HL-60 (cell line): Measurements from ENCODE around the gene IGFALS.
A peak's percentile ranks its signal among the peaks of the same experiment; 100 is the strongest.

ENCODE experiments used
- DNase-seq, 2 experiments: peaks; one replicate each; pipeline ENCODE4 v3.0.0-alpha.2; 2010 to 2020; ENCODE audit warnings: low read depth in 1 of 2, low spot score in 1 of 2
- H3K27ac ChIP-seq: fragments of 250-450 bp; sonication (Bioruptor Pico); replicated peaks from 2 replicates; pipeline ENCODE4 v1.5.1; 2020; ENCODE audit warnings: mild to moderate bottlenecking, moderate library complexity
- H3K27me3 ChIP-seq: fragments of 250-450 bp; sonication (Bioruptor Pico); 2 replicates; pipeline ENCODE4 v1.5.1; 2021; ENCODE audit warnings: mild to moderate bottlenecking, moderate library complexity; ENCODE audit not compliant: insufficient read depth, poor library complexity, severe bottlenecking
- H3K4me3 ChIP-seq: replicated peaks from 2 replicates; pipeline ENCODE4 v1.5.1; 2011; ENCODE audit warnings: mild to moderate bottlenecking, control low read depth, low read length; ENCODE audit not compliant: insufficient read depth
- GABPA ChIP-seq: IDR thresholded peaks from 2 replicates; pipeline ENCODE4 v1.6.1; 2012; ENCODE audit warnings: low read depth
- POLR2AphosphoS5 ChIP-seq: IDR thresholded peaks from 2 replicates; pipeline ENCODE4 v1.6.1; 2012; ENCODE audit warnings: low read depth
- SPI1 ChIP-seq: IDR thresholded peaks from 2 replicates; pipeline ENCODE4 v1.6.1; 2012; ENCODE audit warnings: low read depth, mild to moderate bottlenecking, borderline replicate concordance
- TF ChIP-seq, protein P1 (sequence below): IDR thresholded peaks from one replicate; pipeline ENCODE4 v1.5.1; 2011; ENCODE audit warnings: low read length, control low read depth, inconsistent platforms; ENCODE audit not compliant: insufficient read depth
- TF ChIP-seq, protein P2 (sequence below): IDR thresholded peaks from 2 replicates; pipeline ENCODE4 v1.6.1; 2012; ENCODE audit warnings: low read depth; ENCODE audit not compliant: insufficient replicate concordance

IGFALS gene

DNA sequence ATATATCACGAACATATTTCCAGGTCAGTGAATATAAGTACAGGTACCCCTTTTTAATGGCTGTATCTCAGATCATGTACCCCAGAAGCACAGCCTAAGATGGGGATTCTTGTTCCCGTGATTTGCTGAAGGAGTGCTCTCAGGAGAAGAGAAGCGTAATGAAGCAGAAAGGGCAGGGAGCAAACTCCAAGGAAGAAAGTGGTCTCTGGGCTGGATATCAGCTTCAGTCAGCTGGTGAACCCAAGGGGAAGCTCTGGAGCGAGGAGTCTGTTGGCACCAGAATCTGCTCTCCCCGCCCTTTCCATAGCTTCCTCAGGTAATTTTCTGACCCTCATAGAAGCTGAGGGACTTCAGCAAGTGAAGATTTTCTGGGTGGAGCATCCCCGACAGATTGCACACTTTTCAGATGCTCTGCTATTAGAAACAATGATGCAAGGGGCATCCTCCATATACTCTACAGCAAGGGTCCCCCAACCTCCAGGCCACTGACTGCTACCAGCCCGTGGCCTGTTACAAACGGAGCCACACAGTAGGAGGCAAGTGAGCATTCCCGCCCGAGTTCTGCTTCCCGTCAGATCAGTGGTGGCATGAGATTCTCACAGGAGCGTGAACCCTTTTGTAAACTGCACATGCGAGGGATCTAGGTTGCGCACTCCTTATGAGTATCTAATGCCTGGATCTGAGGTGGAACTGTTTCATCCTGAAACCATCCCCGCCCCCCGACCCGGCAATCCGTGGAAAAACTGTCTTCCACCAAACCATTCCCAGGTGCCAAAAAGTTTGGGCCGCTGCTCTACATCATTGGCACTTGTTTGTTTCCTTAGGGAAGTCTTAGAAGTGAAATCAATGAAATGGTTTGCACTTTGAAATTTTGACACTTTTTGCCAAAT, 37.9 kb upstream of the IGFALS start:
- TF ChIP-seq, protein P1, sequence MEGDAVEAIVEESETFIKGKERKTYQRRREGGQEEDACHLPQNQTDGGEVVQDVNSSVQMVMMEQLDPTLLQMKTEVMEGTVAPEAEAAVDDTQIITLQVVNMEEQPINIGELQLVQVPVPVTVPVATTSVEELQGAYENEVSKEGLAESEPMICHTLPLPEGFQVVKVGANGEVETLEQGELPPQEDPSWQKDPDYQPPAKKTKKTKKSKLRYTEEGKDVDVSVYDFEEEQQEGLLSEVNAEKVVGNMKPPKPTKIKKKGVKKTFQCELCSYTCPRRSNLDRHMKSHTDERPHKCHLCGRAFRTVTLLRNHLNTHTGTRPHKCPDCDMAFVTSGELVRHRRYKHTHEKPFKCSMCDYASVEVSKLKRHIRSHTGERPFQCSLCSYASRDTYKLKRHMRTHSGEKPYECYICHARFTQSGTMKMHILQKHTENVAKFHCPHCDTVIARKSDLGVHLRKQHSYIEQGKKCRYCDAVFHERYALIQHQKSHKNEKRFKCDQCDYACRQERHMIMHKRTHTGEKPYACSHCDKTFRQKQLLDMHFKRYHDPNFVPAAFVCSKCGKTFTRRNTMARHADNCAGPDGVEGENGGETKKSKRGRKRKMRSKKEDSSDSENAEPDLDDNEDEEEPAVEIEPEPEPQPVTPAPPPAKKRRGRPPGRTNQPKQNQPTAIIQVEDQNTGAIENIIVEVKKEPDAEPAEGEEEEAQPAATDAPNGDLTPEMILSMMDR, result no peak
- no peak for TF ChIP-seq GABPA
- no peak for TF ChIP-seq SPI1
- TF ChIP-seq, protein P2, sequence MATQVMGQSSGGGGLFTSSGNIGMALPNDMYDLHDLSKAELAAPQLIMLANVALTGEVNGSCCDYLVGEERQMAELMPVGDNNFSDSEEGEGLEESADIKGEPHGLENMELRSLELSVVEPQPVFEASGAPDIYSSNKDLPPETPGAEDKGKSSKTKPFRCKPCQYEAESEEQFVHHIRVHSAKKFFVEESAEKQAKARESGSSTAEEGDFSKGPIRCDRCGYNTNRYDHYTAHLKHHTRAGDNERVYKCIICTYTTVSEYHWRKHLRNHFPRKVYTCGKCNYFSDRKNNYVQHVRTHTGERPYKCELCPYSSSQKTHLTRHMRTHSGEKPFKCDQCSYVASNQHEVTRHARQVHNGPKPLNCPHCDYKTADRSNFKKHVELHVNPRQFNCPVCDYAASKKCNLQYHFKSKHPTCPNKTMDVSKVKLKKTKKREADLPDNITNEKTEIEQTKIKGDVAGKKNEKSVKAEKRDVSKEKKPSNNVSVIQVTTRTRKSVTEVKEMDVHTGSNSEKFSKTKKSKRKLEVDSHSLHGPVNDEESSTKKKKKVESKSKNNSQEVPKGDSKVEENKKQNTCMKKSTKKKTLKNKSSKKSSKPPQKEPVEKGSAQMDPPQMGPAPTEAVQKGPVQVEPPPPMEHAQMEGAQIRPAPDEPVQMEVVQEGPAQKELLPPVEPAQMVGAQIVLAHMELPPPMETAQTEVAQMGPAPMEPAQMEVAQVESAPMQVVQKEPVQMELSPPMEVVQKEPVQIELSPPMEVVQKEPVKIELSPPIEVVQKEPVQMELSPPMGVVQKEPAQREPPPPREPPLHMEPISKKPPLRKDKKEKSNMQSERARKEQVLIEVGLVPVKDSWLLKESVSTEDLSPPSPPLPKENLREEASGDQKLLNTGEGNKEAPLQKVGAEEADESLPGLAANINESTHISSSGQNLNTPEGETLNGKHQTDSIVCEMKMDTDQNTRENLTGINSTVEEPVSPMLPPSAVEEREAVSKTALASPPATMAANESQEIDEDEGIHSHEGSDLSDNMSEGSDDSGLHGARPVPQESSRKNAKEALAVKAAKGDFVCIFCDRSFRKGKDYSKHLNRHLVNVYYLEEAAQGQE, result no peak
- TF ChIP-seq POLR2AphosphoS5, result no peak
- no peak for DNase-seq
- no peaks in the 10 kb centered on the region for H3K27me3 ChIP-seq
- no peak overlapping the region for H3K27ac ChIP-seq
- H3K4me3 ChIP-seq, result no peak overlapping the region

DNA sequence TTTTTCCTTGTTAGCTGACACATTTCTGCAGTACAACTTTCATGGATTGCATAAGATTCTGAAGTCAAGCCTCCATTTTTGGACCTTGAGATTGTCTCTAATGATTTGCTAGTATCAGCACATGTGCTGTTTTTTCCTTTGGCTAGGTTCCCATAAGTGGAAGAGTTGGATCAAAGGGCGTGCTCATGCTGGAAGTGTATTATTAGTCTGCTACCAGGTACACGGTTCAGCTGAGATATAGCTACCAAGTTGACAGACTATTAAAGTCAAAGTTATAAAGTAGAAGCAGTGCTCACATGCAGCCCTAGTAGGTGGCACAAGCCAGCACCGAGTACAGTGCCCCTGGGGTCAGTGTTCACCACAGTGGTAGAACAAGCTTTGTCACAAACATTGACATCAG, 36.7 kb upstream of the IGFALS start:
- H3K27ac ChIP-seq, result no peak overlapping the region
- no peak for DNase-seq
- no peak overlapping the region for H3K4me3 ChIP-seq
- TF ChIP-seq, protein P2, result no peak
- no peak for TF ChIP-seq GABPA
- H3K27me3 ChIP-seq, result no peaks in the 10 kb centered on the region

DNA sequence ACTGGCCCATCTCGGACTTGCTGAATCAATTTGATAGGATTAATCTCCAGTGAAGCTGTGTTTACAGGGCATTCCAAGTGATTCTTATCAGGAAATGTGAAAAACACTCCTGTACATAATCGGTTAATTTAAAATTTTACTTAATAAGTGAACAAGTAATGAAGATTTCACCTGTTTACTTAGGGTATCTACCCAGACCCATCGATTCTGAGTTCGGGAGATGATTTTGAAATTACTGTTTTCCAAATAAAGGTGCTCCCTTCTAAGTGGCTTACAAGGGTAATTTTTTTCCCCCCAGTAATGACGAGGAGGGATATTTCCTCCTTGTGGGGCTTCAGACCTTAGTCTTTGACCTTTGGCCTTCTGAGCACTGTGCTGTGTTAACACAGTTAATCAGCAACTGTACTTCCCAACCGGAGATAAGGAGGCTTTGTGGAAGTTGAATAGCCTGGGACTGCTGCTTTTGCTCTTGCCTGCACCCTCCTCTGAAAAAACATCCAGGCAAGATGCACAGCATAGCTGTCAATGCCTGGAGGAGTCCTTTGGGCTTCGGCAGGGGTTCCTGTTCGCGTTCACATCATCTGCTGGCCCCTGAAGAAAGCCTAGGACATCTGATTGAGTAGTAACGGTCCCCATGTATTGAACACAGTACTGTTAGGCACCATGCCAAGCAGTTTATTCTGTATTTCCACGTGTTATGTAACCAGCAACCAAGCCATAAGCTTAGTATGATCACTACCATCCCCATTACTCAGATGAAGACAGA, 35.3 kb upstream of the IGFALS start:
- TF ChIP-seq GABPA (no peak), POLR2AphosphoS5 (no peak)
- TF ChIP-seq, protein P1, result no peak
- TF ChIP-seq, protein P2, result no peak
- no peaks in the 10 kb centered on the region for H3K27me3 ChIP-seq
- DNase-seq, result peak in 1 of 2 experiments; percentile 24
- H3K4me3 ChIP-seq, result no peak overlapping the region; the same call in 1 of the 2 replicates
- no peak overlapping the region for H3K27ac ChIP-seq
